Lower leg skin (tissue), 4 donors: ENCODE results near the gene MAFF. TPM values are rescaled to one million over a fixed set of nuclear protein-coding genes. Genes with fewer than 3 reads are reported as not detected.
A peak's percentile ranks its signal among the peaks of the same experiment; 100 is the strongest.

Experiments
- DNase-seq, 2 donors: peaks; one replicate each; pipeline ENCODE4 v3.0.0-alpha.2; 2019; ENCODE audit warnings: low spot score in 2 of 2
- H3K4me3 ChIP-seq: fragments of 200-600 bp; sonication (generic); 2 replicates; pipeline ENCODE4 v1.5.1; 2017; ENCODE audit warnings: mild to moderate bottlenecking, low read depth; ENCODE audit not compliant: poor library complexity, severe bottlenecking
- CTCF ChIP-seq, 3 donors: fragments of 450-650 bp; IDR thresholded peaks; one replicate each; pipeline ENCODE4 v1.5.1; 2016; ENCODE audit warnings: antibody characterized with exemption in 3 of 3, mild to moderate bottlenecking in 3 of 3, moderate library complexity in 2 of 3
- POLR2A ChIP-seq, 2 donors: fragments of 450-650 bp; IDR thresholded peaks; one replicate each; pipeline ENCODE4 v1.6.1; 2016 to 2017; ENCODE audit warnings: antibody characterized with exemption in 2 of 2, mild to moderate bottlenecking in 1 of 2, moderate library complexity in 1 of 2
- WGBS, 2 donors: methylation state at CpG; one replicate each; pipeline ENCODE4 v1.1.5; 2018; 5-methylcytosine and 5-hydroxymethylcytosine counted together
- intact Hi-C: fragments of 100-400 bp; cut with DNase I; formaldehyde crosslinking; loops from one replicate; pipeline ENCODE4 v1.15.0; 2023; ENCODE audit warnings: low total_unique reads
- total RNA-seq, 4 donors: library from RNA; depleted of rRNA; stranded (reverse); fragments of >200 nt; gene quantifications; one replicate each; pipeline ENCODE4 v1.1.0, GENCODE V29; 2016

Gene MAFF
- total RNA-seq, 4 donors from 2014 or later, result 64.7 to 116 (median 82.0) TPM

DNA sequence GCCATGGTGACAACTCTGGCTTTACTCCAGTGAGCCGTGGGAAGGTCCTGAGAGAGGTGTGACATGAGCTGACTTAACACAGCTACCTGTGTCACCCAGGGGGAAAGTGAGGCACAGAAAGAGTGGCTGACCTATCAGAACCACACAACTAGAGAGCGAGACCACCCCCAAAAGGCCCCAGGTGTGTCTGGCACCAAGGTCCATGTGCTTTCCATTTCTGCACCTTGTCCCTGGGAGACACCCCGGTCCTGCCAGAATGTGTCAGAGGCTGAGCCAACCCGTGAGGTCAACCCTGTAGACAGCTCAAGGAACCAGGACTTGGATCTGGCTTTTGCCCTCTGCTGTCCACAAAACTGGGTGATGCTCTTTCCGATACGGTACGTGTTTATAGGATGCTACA lies 9.8 kb downstream of the MAFF start:
- no peak for DNase-seq
- TF ChIP-seq CTCF (IDR thresholded peaks at IDR 0.05), result no peak
- no peak for TF ChIP-seq POLR2A (IDR thresholded peaks at IDR 0.05)

GRCh38 chr22:38212442-38212841 lies 10.6 kb downstream of the MAFF start:
- 71 to 77% methylated on average over 2 of the region's 2 CpGs for WGBS, 2 donors
- H3K4me3 ChIP-seq, result no peak overlapping the region
- DNase-seq, result no peak
- intact Hi-C loops, result loop anchor here (10.0 kb wide), 1 partner anchor 98 kb away; the partner anchor contains the start of gene BAIAP2L2
- TF ChIP-seq POLR2A (IDR thresholded peaks at IDR 0.05) (no peak), CTCF (IDR thresholded peaks at IDR 0.05) (no peak)

More for the DNA sequence above, 9.8 kb downstream of the MAFF start:
- intact Hi-C loops, result loop anchor here (10.0 kb wide), 1 partner anchor 97 kb away; the partner anchor contains the start of gene BAIAP2L2
- WGBS, 2 donors, result 93 to 98% methylated on average over 7 of the region's 7 CpGs
- H3K4me3 ChIP-seq, result no peak overlapping the region

DNA sequence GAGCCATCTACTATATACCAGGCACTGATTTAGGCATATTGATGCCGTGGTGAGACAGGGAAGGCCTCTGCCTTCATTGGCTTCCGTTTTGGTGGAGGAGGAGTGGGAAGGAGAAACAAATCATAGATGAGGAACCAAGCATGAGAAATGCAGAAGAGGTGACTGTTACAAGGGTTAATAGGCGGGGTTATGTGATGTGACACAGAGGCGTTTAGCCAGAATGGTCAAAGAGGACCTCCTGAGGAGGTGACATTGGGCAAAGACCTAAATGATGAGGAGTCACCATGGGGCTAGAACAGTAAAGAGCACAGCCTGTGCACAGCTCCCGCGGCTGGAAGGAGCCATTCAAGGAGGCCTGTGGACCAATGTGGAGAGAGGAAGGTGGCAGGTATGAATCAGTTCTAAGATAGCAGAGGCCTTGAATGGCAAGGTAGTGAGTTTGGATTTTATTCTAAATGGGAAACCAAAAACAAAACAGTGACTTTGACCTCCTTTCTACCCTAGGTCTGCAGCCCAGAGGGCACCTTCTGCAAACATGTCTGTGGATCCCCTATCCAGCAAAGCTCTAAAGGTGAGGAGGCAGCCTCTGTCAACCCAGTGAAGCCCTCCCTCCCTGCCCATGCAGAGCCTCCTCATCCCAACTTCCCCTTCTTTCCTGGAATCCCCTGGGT lies 11.7 kb downstream of the MAFF start:
- no peak for DNase-seq
- intact Hi-C loops, result loop anchor here (10.0 kb wide), 1 partner anchor 99 kb away; the partner anchor contains the start of gene BAIAP2L2
- H3K4me3 ChIP-seq, result no peak overlapping the region
- TF ChIP-seq POLR2A (IDR thresholded peaks at IDR 0.05) (no peak), CTCF (IDR thresholded peaks at IDR 0.05) (no peak)
- 89 to 90% methylated on average over 6 of the region's 6 CpGs for WGBS, 2 donors

- intact Hi-C loops, result loop anchor here (10.0 kb wide), 1 partner anchor 99 kb away; the partner anchor contains the start of gene BAIAP2L2
- WGBS, 2 donors, result 20 to 39% methylated on average over 6 to 8 of the region's 8 CpGs
- no peak for DNase-seq
Measured at GRCh38 chr22:38213990-38214301, 12.2 kb downstream of the MAFF start.

GRCh38 chr22:38214302-38215056 lies 12.7 kb downstream of the MAFF start:
- intact Hi-C loops, result loop anchor here (10.0 kb wide), 1 partner anchor 100 kb away; the partner anchor contains the start of gene BAIAP2L2
- no peak overlapping the region for H3K4me3 ChIP-seq
- peak in 1 of 2 donors; percentile 91 for DNase-seq
- TF ChIP-seq POLR2A (IDR thresholded peaks at IDR 0.05), result no peak
- TF ChIP-seq CTCF (IDR thresholded peaks at IDR 0.05), result no peak
- WGBS, 2 donors, result 41 to 51% methylated on average over 50 to 79 of the region's 81 CpGs

More at GRCh38 chr22:38213990-38214301, 12.2 kb downstream of the MAFF start:
- no peak for TF ChIP-seq CTCF (IDR thresholded peaks at IDR 0.05)
- no peak for TF ChIP-seq POLR2A (IDR thresholded peaks at IDR 0.05)
- no peak overlapping the region for H3K4me3 ChIP-seq
